ENCODE measurements around the gene NEUROG1.
"Not testable (repeated sequence)": the region's sequence is repeated elsewhere in the genome, so short reads cannot be mapped to it uniquely, and the experiment has no call there.

NEUROG1 gene

GRCh38 chr5:135534609-135535419 lies 950 bp downstream of the NEUROG1 start:
- no peak for DNase-seq

GRCh38 chr5:135533794-135534193 lies 2.0 kb downstream of the NEUROG1 start:
- no peak for DNase-seq

GRCh38 chr5:135533334-135533733 lies 2.4 kb downstream of the NEUROG1 start:
- DNase-seq: no peak

GRCh38 chr5:135529576-135529975 lies 6.2 kb downstream of the NEUROG1 start:
- DNase-seq: not testable (repeated sequence)

- no peak for DNase-seq
Measured at GRCh38 chr5:135526924-135527323, 8.8 kb downstream of the NEUROG1 start.

- no peak for DNase-seq
Measured at GRCh38 chr5:135521964-135522363, 13.8 kb downstream of the NEUROG1 start.

- DNase-seq: no peak
Measured at GRCh38 chr5:135517631-135518030, 18.1 kb downstream of the NEUROG1 start.

- DNase-seq: no peak
Measured at GRCh38 chr5:135514116-135514515, 21.6 kb downstream of the NEUROG1 start.

- DNase-seq: no peak
Measured at GRCh38 chr5:135511761-135512575, 23.8 kb downstream of the NEUROG1 start.

GRCh38 chr5:135509995-135510394 lies 25.8 kb downstream of the NEUROG1 start:
- no peak for DNase-seq

GRCh38 chr5:135508496-135509005 lies 27.2 kb downstream of the NEUROG1 start:
- no peak for DNase-seq

GRCh38 chr5:135505973-135506372 lies 29.8 kb downstream of the NEUROG1 start:
- no peak for DNase-seq

- no peak for DNase-seq
Measured at GRCh38 chr5:135504376-135504775, 31.4 kb downstream of the NEUROG1 start.

- DNase-seq: no peak
Measured at GRCh38 chr5:135503871-135504270, 31.9 kb downstream of the NEUROG1 start.

- DNase-seq: no peak
Measured at GRCh38 chr5:135502836-135503520, 32.8 kb downstream of the NEUROG1 start.

- DNase-seq: no peak
Measured at GRCh38 chr5:135501965-135502364, 33.8 kb downstream of the NEUROG1 start.

GRCh38 chr5:135498637-135498995 lies 37.1 kb downstream of the NEUROG1 start:
- no peak for DNase-seq

GRCh38 chr5:135497971-135498636 lies 37.7 kb downstream of the NEUROG1 start:
- no peak for DNase-seq

GRCh38 chr5:135495531-135495930 lies 40.2 kb downstream of the NEUROG1 start:
- not testable (repeated sequence) for DNase-seq

- no peak for DNase-seq
Measured at GRCh38 chr5:135494196-135494595, 41.6 kb downstream of the NEUROG1 start.

GRCh38 chr5:135493406-135494180 lies 42.2 kb downstream of the NEUROG1 start:
- no peak for DNase-seq

- no peak for DNase-seq
Measured at GRCh38 chr5:135492319-135492626, 43.5 kb downstream of the NEUROG1 start.
